ENCODE results near the gene MEGF9.

GRCh38 chr9:120697448-120697847, 16.8 kb downstream of the MEGF9 start:
- TF ChIP-seq POLR2A (IDR thresholded peaks at IDR 0.05) (no peak), CTCF (IDR thresholded peaks at IDR 0.05) (no peak), EP300 (IDR thresholded peaks at IDR 0.05) (no peak), POLR2AphosphoS5 (IDR thresholded peaks at IDR 0.05) (no peak)

Measured in sigmoid colon (tissue), 4 donors.